Measurements from ENCODE around the gene RPS3.

The RPS3 gene

GRCh38 chr11:75435571-75435925, 36.2 kb downstream of the RPS3 start:
- no peak for DNase-seq

GRCh38 chr11:75436806-75437205, 37.5 kb downstream of the RPS3 start:
- no peak for DNase-seq

- DNase-seq = no peak
Observed at GRCh38 chr11:75437966-75438659, 38.8 kb downstream of the RPS3 start.

- DNase-seq = no peak
Observed at GRCh38 chr11:75439026-75439425, 39.7 kb downstream of the RPS3 start.

GRCh38 chr11:75439495-75440120, 40.3 kb downstream of the RPS3 start:
- no peak for DNase-seq

GRCh38 chr11:75440960-75441803, 41.9 kb downstream of the RPS3 start:
- no peak for DNase-seq

- no peak for DNase-seq
Observed at GRCh38 chr11:75441804-75442132, 42.5 kb downstream of the RPS3 start.

GRCh38 chr11:75442161-75442885, 43.0 kb downstream of the RPS3 start:
- DNase-seq = no peak

GRCh38 chr11:75443043-75443442, 43.7 kb downstream of the RPS3 start:
- no peak for DNase-seq

- peak; percentile 13 for DNase-seq
Observed at GRCh38 chr11:75445315-75445953, 46.1 kb downstream of the RPS3 start.

GRCh38 chr11:75447415-75447814, 48.1 kb downstream of the RPS3 start:
- no peak for DNase-seq

- DNase-seq = no peak
Observed at GRCh38 chr11:75449271-75449670, 50.0 kb downstream of the RPS3 start.

GRCh38 chr11:75449776-75450175, 50.5 kb downstream of the RPS3 start:
- no peak for DNase-seq

GRCh38 chr11:75450236-75450635, 50.9 kb downstream of the RPS3 start:
- no peak for DNase-seq

- DNase-seq = no peak
Observed at GRCh38 chr11:75450826-75451821, 51.8 kb downstream of the RPS3 start.

- no peak for DNase-seq
Observed at GRCh38 chr11:75453916-75454655, 54.8 kb downstream of the RPS3 start.

GRCh38 chr11:75454987-75455386, 55.7 kb downstream of the RPS3 start:
- DNase-seq = no peak

All from NCI-H1105 treated with DMSO at 0.1 percent for 48 hours (cell line).